Spleen (tissue), 3 donors: ENCODE data around the gene NARF.

Experiments used
- POLR2A ChIP-seq, 3 donors: fragments of 450-650 bp; IDR thresholded peaks; one replicate each; pipeline ENCODE4 v1.5.1; 2017; ENCODE audit warnings: antibody characterized with exemption in 3 of 3, mild to moderate bottlenecking in 1 of 3
- POLR2AphosphoS5 ChIP-seq, 3 donors: sonication (generic); formaldehyde crosslinking; IDR thresholded peaks; one replicate each; pipeline ENCODE4 v1.5.1; 2017; ENCODE audit warnings: antibody characterized with exemption in 3 of 3

DNA sequence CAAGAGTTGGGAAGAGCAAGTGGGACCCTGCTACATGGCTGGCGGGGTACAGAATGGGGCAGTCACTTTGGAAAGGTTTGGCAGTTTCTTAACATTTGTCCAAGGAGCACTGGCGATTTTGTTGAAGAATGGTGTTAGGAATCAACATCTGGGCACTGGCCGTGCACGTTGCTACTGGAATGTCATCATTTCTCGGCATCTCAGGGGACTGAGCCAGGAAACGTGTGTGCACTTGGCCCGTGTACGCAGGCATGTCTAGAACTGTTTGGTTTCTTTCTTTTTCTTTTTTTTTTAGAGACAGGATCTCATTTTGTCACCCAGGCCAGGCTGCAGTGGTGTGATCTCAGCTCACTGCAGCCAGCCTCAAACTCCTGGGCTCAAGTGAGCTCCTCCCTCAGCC, 43.7 kb downstream of the NARF start:
- TF ChIP-seq POLR2A (IDR thresholded peaks at IDR 0.05), result no peak
- TF ChIP-seq POLR2AphosphoS5 (IDR thresholded peaks at IDR 0.05), result no peak
